SK-N-SH (cell line): ENCODE data around the gene PDE11A.

Source experiments
- EP300 ChIP-seq, 2 experiments: IDR thresholded peaks; 2 replicates each; pipeline versions ENCODE4 v1.4.0 to v1.6.1; 2012; ENCODE audit warnings: borderline replicate concordance in 1 of 2, low read depth in 1 of 2, low read length in 1 of 2
- FOXM1 ChIP-seq: IDR thresholded peaks from 2 replicates; pipeline ENCODE4 v1.4.0; 2012; ENCODE audit warnings: low read depth, mild to moderate bottlenecking
- RAD21 ChIP-seq: IDR thresholded peaks from 2 replicates; pipeline ENCODE4 v1.6.1; 2012; ENCODE audit warnings: mild to moderate bottlenecking, low read length
- RXRA ChIP-seq: IDR thresholded peaks from 2 replicates; pipeline ENCODE4 v1.4.0; 2012; ENCODE audit warnings: low read depth, mild to moderate bottlenecking, borderline replicate concordance
- SMC3 ChIP-seq: IDR thresholded peaks from 2 replicates; pipeline ENCODE4 v1.6.1; 2012; ENCODE audit warnings: low read depth, low read length, improper control_type of control experiment
- TCF12 ChIP-seq: IDR thresholded peaks from 2 replicates; pipeline ENCODE4 v1.4.0; 2012
- TF ChIP-seq, protein P1 (sequence below): fragments of 200-600 bp; sonication (generic); IDR thresholded peaks from 2 replicates; pipeline ENCODE4 v1.6.1; 2017; ENCODE audit warnings: antibody characterized with exemption, mild to moderate bottlenecking, moderate library complexity

DNA sequence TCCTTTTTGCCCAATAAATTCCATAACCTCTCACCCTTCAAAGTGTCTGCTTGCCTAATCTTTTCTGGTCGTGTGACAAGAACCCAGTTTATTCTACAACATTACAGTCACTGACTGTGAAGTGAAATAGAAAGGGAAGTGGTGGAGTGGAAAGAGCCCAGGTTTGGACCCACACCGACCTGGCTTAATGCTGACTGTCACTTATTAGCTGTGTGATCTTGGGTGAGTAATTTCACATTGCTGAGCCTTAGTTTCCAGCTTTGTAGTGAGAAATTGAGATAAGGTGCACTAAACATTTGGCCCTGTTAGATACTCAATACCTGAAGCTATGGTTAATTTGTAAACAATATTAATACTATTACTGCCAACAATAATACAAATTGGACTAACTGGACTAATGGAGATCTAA, 388.9 kb downstream of the PDE11A start:
- TF ChIP-seq, protein P1, sequence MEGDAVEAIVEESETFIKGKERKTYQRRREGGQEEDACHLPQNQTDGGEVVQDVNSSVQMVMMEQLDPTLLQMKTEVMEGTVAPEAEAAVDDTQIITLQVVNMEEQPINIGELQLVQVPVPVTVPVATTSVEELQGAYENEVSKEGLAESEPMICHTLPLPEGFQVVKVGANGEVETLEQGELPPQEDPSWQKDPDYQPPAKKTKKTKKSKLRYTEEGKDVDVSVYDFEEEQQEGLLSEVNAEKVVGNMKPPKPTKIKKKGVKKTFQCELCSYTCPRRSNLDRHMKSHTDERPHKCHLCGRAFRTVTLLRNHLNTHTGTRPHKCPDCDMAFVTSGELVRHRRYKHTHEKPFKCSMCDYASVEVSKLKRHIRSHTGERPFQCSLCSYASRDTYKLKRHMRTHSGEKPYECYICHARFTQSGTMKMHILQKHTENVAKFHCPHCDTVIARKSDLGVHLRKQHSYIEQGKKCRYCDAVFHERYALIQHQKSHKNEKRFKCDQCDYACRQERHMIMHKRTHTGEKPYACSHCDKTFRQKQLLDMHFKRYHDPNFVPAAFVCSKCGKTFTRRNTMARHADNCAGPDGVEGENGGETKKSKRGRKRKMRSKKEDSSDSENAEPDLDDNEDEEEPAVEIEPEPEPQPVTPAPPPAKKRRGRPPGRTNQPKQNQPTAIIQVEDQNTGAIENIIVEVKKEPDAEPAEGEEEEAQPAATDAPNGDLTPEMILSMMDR: no peak
- no peak for TF ChIP-seq TCF12
- no peak for TF ChIP-seq EP300 (IDR thresholded peaks at IDR 0.05; ENCODE audit: borderline replicate concordance in 1 of 2, low read depth in 1 of 2, low read length in 1 of 2)
- TF ChIP-seq SMC3: no peak
- TF ChIP-seq RAD21: no peak
- no peak for TF ChIP-seq RXRA
- TF ChIP-seq FOXM1: no peak
